HG03045 (cell line): ENCODE results near the gene CACNA2D4.

Source experiments
- ATAC-seq: cut with Tn5 transposase; IDR thresholded peaks from one replicate; pipeline ENCODE4 v1.9.1; 2021; ENCODE audit warnings: mild to moderate bottlenecking, moderate library complexity; ENCODE audit not compliant: unreplicated experiment

CACNA2D4 gene

DNA sequence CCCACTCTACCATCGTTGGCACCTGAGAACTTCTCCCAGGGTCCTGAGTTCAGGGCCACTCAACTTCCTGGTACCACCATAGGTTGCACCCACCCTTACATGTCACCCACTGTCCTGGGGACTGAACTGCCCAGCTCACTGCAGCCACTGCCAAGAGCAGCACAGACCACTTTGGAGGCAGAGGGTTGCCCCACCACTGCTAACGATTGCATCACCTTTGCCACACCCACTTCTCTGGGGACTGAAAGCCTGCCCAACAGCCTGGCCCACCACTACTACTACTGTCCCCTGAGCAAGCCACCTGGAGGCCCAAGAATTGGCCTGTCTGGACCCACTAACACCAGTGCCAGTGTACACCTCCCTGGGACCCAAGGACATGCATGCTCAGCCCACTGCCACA lies 27.6 kb downstream of the CACNA2D4 start:
- ATAC-seq = no peak

DNA sequence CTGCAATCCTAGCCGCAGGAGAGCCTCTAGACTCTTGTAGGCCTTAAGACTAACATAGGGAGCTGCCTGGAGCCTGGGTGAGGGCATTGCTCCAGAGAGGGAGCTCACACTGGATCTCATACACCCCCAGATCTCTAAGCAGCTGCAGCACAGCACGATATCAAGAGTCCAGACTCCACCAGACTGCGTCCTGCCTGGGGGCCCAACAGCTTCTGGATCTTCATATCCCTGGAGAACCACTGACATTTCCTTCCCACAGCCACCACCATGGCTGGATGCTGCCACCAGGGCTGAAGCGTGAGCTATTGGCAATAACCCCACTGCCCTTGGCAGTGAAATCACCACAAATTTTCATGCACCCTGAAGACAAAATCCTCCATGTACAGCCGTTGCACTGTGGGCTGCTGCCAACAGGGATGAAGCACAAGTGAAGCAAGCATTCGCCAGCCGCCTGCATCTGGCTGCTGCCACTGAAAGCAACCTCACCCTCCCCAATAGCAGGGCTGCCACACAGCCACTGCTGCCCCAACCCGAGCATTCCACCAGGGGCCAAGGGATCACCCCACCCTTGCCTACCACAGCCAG lies 28.2 kb downstream of the CACNA2D4 start:
- ATAC-seq = no peak

DNA sequence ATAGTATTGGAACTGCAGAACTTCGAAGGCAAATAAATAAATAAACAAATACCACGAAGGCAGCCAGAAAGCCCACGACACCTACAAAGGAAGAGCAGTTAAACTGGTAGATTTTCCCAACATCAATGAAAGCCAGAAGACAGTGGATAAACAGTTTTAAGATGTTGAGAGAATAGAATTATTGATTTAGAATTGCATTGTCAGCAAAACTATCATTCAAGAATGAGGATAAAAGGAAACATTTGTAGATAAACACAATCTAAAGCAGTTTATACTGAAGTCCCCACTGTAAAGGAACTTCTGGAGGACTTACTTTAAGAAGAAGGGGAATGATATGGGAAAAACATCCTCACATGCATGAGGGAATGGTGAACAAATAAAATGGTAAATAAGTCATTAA lies 29.5 kb downstream of the CACNA2D4 start:
- ATAC-seq = no peak

DNA sequence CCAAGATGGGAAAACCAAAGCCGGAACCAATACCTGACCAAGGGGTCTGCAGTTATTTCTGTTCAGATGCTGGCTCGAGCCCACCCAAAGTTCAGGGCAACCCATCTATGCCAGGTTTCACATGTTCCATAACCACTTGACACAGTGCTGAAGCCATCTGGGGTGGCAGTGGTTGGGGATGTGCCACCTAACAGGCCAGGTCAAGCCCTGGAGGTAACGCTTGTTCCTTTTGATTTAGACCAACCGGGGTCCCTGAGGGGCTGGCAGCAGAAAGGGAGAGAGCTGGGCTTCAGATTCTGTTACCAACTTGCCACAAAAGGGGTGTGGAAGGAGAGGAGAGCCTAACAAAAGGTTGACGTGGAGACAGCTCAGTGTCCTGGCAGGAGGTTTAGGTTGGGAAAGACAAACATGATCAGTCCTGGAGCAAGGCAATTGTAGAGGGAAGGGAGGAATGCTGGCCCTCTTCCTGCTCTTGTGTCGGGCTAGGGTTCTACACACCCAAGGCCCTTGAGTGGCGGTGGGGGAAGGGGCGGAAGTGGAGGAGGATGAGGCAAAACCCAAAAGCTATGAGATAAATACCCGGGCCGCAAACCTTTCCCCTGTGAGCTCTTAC lies 31.9 kb downstream of the CACNA2D4 start:
- no peak for ATAC-seq

DNA sequence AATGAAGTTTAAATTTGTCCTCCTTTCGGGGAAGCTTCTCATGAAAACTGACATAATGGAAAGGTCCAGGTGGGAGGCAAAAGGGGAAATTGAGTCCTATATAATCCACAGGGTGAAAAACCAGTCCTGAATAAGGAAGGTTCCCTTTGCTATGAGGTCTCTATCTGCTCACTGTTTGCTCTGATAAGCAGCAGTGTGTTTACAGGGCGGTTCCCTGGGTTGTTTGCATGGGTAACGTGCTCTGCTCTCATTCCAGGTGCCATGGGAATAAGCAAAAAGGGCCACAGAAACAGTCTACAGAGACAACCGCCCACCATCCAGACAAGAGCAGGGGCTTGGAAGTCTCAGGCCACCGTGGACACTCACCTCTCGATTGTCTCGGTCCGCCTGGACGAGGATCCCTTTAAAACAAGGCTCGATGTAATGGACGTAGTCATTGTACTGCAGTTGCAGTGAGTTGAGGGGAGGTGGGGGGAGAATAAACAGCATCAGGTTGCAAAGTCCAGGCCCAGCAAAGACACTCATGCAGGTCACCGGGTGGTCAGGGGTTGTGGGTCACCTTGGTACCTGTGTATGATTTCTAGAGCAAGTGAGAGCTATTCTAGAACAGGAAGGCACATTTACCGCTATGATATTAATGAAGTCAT lies 32.7 kb downstream of the CACNA2D4 start:
- no peak for ATAC-seq

DNA sequence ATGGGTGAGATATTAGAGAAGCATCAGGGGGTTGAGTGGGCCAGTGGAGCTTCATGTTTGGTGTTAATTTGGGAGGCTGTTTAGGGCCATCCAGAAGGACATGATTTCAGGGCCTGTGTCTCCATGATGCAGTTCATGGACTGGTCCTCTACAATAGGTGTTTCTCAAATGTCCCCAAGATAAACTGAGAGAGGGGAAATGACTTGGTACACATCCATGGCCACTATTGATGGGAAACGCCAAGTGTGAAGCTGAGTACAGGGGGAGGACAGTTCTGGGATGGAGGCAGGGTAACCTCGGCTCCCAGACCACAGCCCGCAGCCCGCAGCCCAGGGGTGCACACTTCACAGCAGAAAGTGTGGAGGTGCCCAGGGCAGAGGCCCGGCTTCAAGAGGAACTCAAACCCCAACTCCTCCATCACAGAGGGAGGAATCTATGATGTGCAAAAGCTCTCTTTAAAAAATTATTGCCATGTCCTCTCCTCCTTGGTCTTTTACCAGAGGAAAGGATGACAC lies 33.3 kb downstream of the CACNA2D4 start:
- no peak for ATAC-seq

DNA sequence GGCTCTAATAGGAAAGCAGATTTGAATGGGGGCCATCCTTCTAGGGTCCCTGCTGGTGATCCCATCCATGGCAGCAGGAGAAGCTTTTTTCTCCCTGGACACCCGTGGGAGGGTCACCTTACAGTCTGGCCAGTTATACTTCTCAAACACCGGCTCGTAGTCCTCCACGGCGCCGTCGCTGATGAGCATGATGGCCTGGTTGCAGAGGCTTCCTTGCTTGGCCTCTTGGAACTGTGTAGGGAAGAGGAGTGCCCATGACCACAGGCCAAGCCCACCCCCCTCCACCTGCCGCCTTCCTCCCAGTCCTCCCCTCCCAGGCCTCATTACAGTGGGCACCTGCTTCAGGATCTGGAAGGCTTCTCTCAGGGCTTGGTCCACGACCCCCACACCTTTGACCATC lies 33.8 kb downstream of the CACNA2D4 start:
- ATAC-seq = no peak

DNA sequence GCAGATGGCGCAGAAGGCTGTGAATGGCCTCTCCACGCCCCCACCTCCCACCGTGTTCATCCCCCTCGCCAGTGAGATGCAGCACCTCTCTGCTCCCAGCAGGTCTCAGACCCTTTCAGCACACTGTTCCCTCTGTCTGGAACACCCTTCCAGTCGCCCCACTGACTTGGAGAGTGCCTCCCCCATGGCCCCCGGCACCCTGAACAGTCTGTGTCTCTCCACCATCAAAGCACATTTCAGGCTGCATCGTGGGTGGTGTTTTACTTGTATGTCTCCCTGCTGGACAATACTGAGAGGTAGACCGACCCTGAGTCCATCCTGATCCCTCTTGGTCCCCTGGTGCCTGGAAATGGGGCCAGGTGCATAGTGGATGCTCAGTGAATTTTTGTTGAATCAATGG lies 34.9 kb downstream of the CACNA2D4 start:
- no peak for ATAC-seq

DNA sequence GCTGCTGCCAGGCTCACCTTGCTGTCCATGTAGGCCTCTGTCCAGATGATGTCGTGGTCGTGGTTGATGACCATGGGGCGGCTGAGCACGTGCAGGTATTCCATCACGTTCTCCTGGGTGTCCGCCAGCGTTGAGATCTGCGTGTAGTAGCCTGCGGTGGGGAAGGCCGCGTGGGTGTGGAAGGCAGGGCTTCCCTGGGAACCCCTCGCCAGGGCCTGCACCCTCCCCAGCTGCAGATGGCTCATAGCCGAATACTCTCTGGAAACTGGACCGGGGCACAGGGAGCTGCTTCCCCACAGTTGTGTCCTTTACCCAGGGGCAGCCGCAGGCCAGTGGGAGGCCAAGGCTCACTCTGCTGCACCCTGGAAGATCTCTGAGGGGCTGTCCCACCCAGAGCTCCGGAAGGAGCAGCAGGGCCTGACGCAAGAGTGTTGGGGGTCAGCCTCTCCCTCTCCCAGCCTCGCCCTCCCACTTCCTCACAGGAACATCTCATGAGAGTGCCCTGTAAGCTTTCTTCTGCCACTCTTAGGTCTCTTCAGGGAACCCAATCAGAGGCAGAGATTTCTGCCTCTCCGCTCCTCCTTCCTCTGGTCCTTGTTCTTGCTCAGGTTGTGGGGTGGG lies 35.5 kb downstream of the CACNA2D4 start:
- ATAC-seq = no peak

DNA sequence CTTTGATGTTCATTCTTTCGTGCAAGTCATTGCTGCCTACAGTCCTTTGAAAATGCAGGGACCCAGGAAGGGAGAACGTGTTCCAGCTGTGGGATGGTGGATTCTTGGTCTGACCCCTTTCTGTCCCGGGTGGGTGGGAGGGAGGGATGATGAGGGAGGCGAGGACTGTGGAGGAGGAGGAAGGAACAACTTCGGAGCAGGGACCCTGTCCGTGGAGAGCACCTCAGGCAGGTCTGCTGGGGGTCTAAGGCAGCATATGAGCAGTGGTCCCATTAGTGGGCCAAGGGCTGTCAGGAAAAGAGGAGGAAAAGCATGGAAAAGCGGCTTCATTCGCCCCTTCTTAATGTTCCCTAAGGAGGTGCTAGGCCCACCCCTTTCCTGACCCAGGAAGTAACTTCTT lies 36.0 kb downstream of the CACNA2D4 start:
- ATAC-seq = no peak

DNA sequence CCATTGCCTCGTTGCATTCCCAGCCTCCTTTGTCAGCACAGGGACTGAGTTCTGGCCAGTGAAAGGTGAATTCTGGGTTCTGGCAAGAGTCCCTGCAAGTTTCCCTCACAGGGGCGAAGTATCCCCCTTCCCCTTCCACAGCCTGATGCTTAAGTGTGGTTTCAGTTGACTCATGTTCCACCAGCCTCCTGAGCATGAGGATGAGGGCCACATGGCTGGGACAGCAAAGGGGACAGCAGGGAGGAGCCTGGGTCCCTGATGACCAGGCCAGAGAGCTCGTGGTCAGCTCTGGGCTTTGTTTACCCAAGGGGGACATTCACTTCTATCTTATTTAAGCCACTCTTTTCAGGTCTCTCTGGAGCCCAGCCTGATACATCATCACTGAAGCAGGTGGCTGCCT lies 36.5 kb downstream of the CACNA2D4 start:
- no peak for ATAC-seq

DNA sequence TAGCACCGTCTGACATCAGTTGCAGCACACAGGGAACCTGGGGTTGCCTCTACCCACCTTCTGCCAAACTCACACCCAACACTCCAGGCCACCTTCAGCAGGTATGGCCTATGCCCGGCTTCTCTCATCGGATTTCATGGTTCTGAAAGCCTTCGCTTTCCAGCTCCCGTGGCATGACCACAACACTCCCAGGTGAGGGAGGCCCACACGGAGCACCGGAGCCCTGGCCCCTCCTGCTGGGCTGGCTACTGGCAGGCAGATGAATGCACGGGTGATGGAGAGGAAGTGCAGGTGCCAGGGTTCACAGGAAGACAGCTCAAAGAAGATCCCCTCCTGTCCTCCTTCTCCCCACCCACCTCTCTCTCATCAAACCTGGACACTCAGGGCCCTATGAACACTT lies 37.2 kb downstream of the CACNA2D4 start:
- no peak for ATAC-seq

DNA sequence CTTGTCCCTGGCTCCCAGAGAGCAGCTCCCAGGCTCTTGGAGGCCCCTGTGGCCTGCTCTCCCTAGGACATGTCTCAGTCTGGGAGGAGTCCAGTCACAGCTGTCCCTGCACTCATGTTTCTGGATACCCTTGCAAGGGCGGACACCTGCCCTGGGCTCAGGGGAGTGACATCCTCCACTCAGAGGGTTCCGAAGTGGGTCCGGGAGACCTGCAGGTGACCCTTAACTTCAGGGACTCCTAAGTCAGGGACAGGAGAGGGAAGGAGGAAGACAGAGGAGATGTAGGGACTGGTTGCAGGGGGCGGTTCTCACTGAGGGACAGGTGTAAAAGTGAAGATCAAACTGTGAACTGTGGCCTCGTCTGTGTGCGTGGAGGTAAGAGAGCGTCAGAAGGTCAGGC lies 37.6 kb downstream of the CACNA2D4 start:
- no peak for ATAC-seq

DNA sequence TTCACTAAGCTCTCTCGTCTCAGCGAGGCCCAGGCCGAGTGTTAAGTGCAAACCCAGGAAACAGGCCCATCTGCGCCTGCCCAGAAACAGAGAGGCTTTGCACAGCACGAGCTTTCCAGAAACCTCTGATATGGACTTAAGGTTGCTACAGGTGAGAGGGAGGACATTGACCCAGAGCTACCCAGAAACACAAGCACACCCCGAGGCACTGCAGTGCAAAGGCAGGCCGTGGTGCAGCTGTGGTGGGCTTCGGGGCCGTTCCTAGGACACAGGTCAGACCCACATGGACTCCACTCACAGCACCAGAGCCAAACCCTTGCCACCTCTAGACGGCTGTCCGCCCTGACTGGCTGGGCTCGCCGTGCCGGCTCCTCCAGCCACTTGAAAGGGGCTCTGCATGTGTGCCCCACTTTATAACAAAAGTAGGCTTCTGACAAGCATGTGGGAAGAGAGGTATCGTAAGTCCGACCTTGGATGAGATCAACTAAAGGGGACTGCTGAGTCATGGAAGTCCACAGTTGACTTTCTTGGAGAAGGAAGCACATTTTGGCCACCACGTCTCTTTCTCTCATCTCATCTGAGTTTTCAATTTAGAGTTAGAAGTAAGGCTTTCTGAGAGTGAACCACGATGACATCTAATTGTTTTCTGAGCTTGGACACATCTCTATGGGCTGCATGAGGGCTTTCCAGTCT lies 38.2 kb downstream of the CACNA2D4 start:
- no peak for ATAC-seq

DNA sequence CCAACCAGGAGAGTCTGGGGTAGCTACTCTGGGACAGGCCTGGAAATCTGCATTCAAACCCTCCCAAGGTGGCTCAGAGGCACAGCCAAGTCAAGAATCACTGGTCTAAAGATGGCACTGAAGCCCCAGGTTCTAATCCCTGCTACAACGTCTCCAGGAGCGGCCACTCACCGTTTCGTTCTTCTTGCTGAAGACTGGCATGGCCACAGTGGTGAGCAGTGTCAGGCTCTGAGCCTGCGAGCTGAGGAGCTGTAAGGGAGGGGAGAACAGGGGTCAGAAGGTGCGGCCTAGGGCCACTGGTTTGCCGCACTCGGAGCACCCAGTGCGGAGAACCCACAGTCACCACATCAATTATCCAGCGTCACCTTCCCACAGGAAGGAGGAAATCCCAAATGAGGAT lies 38.8 kb downstream of the CACNA2D4 start:
- no peak for ATAC-seq

DNA sequence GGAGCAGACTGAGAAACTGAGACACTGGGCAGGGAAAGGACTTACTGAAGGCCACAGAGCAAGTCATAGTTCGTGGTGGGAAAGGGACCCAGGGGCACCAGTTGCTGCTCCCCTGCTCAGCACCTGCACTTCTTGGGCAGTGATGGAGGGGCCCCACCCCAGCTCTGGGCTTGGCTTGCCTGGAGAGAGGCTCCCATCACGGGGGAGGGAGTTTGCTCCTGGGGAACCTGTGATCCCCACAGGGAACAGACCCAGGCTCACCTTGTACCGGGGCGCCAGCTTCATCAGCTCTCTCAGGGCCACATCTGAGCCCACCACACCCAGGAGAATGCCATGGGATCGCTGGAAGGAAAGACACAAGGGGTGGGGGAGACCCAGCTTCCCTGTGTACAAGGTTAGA lies 39.8 kb downstream of the CACNA2D4 start:
- no peak for ATAC-seq

DNA sequence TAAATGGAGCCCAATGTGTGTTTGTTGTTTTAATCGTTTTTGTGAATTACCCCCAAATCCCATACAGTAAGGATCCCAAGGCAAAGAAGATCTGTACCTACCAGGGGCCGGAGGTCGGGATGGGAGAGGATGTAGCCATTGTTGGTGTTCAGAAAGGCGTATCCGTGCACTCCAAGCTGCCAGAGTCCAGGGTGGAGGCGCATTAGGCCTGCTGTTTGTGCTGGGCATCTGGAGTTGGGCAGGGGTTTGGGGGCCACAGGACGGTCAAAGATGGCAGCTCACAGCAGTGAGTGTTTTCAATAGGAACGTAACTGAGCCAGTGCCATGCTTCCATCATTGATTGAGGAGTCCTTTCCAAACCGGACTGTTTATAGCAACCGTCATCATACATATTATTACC lies 40.2 kb downstream of the CACNA2D4 start:
- no peak for ATAC-seq

DNA sequence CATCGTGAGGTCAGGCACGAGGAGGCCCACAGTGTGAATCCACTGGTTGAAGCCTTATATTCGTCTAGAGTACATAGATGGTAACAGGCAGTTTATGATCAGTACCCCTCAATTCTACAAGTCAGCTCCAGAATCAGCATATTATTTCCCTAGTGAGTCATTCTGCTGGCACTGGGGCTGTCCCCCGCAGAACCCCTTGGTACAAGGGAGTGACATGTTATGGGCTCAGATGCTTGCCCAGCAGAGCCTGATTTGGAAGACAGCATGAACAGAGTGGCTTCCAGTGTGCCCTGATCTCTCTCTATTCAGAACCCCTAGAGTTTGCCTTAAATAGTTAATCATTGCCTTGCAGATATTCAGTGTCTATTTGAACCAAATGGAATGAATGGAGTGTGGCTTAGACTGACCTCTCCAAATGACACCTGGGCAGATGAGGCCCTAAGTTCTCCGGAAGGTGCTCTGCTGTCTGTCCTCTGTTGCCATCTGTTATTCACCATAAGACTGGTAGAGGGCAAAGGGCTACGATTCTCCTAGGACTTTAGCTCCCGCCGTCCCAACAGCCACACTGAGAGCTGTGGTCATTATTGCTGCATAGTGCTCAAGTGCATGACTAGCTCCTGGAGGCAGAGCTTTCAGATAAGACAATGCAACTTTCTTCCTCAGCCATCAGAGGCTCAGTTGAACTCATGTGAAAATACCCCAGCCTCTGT lies 41.1 kb downstream of the CACNA2D4 start:
- ATAC-seq = no peak

DNA sequence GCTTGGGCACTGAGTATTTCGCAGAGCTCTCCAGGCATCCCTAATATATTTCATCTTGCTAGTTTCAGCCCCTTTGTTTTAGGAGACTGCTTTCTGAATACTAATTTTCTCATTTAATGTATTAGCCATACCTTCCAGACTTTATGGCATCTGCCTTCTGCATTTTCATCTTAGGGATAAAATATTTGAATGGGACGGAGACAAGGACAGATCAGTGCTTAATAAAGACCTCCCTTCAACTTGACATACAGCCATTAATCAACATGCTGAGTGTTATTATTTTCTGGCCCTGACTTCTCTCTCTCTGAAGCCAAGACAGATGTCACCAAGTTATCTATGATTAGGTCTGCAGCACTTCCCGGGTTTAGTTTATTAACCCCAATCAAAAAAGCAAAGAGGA lies 42.4 kb downstream of the CACNA2D4 start:
- ATAC-seq = no peak

DNA sequence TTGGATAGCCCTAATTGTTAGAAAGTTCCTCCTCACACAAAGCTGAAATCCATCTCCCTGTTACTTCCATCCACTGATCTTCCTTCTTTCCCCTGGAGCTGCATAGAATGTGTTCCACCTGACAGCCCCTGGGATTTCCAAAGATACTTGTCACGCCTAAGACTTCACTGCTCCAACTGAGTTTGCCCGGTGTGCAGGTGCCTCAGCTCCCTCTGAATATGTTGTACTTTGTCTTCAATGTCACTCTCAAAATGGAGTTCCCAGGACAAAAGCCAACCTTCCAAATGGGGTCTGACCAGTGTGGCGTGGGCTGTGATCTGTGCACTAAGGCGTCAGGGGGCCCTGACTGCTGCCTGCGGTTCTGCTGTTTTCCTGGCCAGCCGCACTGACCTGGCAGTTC lies 42.8 kb downstream of the CACNA2D4 start:
- no peak for ATAC-seq
